HG03442 (cell line): ENCODE data around the gene VPS13A.
A peak's percentile ranks its signal among the peaks of the same experiment; 100 is the strongest.
"Not testable (repeated sequence)": the region's sequence is repeated elsewhere in the genome, so short reads cannot be mapped to it uniquely, and the experiment has no call there.

Experiments used
- ATAC-seq: cut with Tn5 transposase; IDR thresholded peaks from one replicate; pipeline ENCODE4 v1.9.1; 2021; ENCODE audit warnings: mild to moderate bottlenecking, moderate library complexity; ENCODE audit not compliant: unreplicated experiment

Gene VPS13A

DNA sequence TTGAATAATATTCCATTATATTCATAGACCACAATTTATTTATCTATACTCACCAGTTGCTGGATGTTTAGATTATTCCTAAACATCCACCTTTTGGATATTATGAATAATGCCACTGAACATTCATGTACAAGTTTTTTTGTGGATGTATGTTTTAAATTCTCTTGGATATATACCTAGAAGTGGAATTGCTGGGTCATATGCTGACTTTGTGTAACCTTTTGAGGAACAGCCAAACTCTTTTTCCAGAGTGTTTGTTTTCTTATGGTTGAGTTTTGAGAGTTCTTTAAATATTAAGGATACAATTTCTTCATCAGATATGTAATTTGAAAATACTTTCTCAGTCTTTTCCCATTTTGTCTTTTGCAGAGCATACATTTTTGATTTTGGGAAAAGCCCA, 2.7 kb downstream of the VPS13A start:
- no peak for ATAC-seq

GRCh38 chr9:77183581-77183980, 6.2 kb downstream of the VPS13A start:
- ATAC-seq: no peak

- no peak for ATAC-seq
Observed at GRCh38 chr9:77188242-77188641, 10.9 kb downstream of the VPS13A start.

DNA sequence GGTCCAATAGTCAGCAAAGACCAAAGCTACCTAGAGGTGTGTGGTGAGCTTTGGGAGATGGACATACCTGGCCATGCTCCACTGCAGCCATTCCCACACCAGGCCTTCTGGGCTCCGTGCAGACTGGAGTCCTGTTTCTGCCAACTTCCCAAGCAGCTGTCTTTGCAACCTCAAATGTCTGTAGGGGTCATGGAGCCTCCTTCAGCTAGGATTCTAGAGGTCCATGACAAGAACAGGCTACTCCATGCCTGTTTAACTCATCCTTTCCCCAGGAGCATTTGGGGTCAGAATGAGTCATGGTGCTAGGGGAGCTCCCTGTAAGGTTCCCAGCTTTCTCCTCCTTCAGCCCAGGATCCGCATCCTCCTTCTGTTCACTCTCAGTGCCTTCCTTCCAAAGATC, 17.1 kb downstream of the VPS13A start:
- no peak for ATAC-seq

- ATAC-seq: no peak
Observed at GRCh38 chr9:77210116-77210515, 32.8 kb downstream of the VPS13A start.

DNA sequence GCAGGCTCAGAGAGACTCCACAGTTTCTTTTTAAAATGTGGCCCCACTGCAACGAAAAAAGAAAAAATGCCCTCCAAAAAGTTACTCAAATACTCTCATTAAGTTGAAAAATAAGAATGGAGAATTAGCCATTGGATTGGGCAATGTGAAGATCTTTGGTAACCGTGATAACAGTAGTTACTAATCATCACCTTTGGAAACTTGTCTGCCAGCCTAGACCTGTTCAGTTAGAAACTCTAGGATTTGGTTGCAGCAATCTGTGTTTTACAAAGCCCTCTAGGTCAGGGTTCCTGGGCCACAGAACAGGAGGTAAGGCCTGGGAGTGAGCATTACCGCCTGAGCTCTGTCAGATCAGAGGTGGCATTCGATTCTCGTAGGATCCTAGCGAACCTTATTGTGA, 34.2 kb downstream of the VPS13A start:
- ATAC-seq: no peak

GRCh38 chr9:77212801-77213200, 35.5 kb downstream of the VPS13A start:
- ATAC-seq: no peak

GRCh38 chr9:77215874-77216273, 38.5 kb downstream of the VPS13A start:
- ATAC-seq: no peak

- ATAC-seq: no peak
Observed at GRCh38 chr9:77218612-77219011, 41.3 kb downstream of the VPS13A start.

DNA sequence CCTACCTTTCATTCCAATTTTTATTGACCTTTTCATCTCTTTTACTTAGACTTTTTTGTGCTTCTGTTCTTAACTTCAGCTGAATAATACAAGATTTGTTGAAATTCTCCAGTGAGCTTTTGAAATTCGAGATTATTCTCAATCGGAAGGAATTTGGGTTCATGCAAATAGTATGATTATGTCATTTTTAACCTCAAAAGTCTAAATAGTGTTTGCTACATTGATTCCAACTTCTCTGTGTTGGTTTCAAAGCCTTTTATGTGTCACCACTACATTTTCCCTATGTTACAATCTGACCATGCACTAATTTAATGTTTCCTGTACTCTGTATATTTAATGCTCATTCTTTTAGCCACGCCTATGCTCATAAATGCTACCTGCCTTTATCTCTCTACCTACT, 44.1 kb downstream of the VPS13A start:
- ATAC-seq: no peak

- no peak for ATAC-seq
Observed at GRCh38 chr9:77224746-77225312, 47.5 kb downstream of the VPS13A start.

GRCh38 chr9:77236693-77237092, 59.4 kb downstream of the VPS13A start:
- no peak for ATAC-seq

DNA sequence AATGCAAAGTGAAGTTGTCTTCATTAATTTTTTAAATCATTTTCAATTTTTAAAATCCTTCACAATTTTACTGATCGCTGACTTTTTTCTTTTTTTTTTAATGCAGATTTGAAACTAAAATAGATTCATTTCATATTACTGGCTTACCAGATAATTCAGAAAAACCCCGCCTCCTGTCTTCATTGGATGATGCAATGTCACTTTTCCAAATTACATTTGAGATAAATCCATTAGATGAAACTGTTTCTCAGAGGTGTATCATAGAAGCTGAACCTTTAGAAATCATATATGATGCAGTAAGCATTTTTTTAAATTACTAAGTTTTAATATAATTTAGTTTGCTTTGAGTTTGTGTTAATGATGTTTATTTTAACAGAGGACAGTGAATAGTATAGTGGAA, 60.6 kb downstream of the VPS13A start:
- ATAC-seq: no peak

DNA sequence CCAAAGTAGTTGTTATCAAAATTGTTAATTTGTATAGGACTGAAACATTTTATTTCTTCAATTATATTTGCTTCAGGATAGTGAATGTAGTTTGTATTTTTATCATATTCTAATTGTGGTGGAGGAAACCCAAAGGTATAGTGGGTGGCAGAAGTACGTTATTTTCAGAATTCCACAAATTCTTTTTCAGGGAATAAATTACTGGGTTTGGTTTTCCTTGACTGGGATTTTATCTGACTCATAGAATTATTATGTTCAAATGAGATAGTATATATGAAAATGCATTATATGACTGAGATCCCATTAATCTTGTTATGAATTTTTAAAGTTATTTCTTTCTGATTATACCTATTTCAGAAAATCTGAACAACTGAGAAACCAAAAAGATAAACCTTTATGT, 73.7 kb downstream of the VPS13A start:
- no peak for ATAC-seq

DNA sequence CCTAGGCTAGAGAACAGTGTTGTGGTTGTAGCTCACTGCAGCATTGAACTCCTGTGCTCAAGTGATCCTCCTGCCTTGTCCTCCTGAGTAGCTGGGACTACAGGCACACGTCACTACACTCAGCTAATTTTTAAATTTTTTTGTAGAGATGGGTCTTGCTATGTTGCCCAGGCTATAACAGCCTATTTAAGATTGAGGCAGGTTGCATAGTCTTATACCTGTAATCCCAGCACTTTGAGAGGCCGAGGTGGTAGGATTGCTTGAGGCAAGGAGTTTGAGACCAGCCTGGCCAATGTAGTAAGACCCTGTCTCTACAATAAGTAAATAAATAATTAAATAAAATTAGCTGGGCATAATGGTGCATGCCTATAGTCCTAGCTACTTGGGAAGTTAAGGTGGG, 79.9 kb downstream of the VPS13A start:
- no peak for ATAC-seq

DNA sequence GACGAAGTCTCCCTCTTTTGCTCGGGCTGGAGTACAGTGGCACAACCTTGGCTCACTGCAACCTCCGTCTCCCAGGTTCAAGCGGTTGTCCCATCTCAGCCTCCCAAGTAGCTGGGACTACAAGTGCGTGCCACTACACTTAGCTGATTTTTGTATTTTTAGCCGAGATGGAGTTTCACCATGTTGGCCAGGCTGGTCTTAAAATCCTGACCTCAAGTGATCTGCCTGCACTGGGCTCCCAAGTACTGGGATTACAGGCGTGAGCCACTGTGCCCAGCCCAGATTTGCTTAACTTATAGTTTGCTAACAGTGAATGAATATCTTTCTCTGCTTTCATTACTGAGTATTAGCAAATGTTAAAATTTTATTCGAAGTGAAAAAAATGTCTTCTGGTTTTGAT, 84.3 kb downstream of the VPS13A start:
- ATAC-seq: no peak

- ATAC-seq: not testable (repeated sequence)
Observed at GRCh38 chr9:77267762-77268161, 90.4 kb downstream of the VPS13A start.

GRCh38 chr9:77271023-77271690, 93.8 kb downstream of the VPS13A start:
- ATAC-seq: peak; percentile 53

- no peak for ATAC-seq
Observed at GRCh38 chr9:77276799-77277198, 99.5 kb downstream of the VPS13A start.

- ATAC-seq: no peak
Observed at GRCh38 chr9:77277719-77278118, 100.4 kb downstream of the VPS13A start.

- ATAC-seq: no peak
Observed at GRCh38 chr9:77283991-77284390, 106.7 kb downstream of the VPS13A start.

- no peak for ATAC-seq
Observed at GRCh38 chr9:77284616-77285015, 107.3 kb downstream of the VPS13A start.

GRCh38 chr9:77290373-77290772, 113.0 kb downstream of the VPS13A start:
- no peak for ATAC-seq
